ENCODE results near the gene LZTS2. TPM values are rescaled to one million over a fixed set of nuclear protein-coding genes. Genes with fewer than 3 reads are reported as not detected.

Gene LZTS2
- total and polyA plus RNA-seq, 2 experiments from 2014 or later: 27.6 to 88.3 TPM

DNA sequence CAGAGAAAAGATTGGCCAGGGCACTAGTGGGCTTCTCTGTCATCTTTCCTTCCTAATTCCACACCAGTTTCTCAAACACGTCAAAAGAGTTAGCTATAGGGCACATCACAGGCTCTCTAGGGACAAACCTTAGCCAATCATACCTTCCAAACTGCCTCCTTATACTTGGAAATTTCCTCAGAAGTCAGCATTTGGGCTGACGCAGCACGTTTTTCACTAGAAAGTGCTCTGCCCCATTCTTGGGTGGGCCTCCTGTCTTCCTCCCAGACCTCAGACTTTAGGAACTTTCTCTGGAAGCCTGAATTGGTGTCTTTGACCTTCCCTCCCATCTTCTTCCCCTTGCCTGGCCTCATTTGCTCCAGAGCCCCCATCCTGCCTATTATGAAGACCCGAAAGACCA lies 42.5 kb downstream of the LZTS2 start:
- TF ChIP-seq ZNF331 (CRISPR knock-in tag; IDR thresholded peaks at IDR 0.05; ENCODE audit: low read depth) (no peak), ZNF114 (CRISPR knock-in tag; IDR thresholded peaks at IDR 0.05) (no peak), EZH2 (IDR thresholded peaks at IDR 0.05; ENCODE audit: low read depth, unreplicated experiment) (peak; percentile 32)
- TF ChIP-seq, protein P1, sequence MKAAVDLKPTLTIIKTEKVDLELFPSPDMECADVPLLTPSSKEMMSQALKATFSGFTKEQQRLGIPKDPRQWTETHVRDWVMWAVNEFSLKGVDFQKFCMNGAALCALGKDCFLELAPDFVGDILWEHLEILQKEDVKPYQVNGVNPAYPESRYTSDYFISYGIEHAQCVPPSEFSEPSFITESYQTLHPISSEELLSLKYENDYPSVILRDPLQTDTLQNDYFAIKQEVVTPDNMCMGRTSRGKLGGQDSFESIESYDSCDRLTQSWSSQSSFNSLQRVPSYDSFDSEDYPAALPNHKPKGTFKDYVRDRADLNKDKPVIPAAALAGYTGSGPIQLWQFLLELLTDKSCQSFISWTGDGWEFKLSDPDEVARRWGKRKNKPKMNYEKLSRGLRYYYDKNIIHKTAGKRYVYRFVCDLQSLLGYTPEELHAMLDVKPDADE (IDR thresholded peaks at IDR 0.05): no peak
- H3K36me3 Mint-ChIP-seq (ENCODE audit: low read depth): no peaks in the 10 kb centered on the region
- DNase-seq (ENCODE audit: low spot score) (no peak), ATAC-seq (no peak)
- Histone ChIP-seq H3K27me3 (ENCODE audit: insufficient read depth) (peaks cover 58% of the 10 kb centered on the region), H3K9me2 (ENCODE audit: insufficient read depth) (no peaks in the 10 kb centered on the region), H3K4me1 (ENCODE audit: insufficient read depth) (peaks cover 19% of the 10 kb centered on the region), H3K79me2 (replicated peaks; ENCODE audit: insufficient read depth) (no peaks in the 10 kb centered on the region), H2AFZ (no peak overlapping the region), H3K4me3 (peak overlapping the region; percentile 57), H3F3A (replicated peaks; ENCODE audit: low read depth) (0 out of 2 replicates have a peak, but pooled peaks cover 6% of the 10 kb centered on the region), H3K36me3 (ENCODE audit: insufficient read depth) (no peaks in the 10 kb centered on the region), H4K20me1 (replicated peaks; ENCODE audit: insufficient read depth) (0 out of 2 replicates have a peak, but pooled peaks cover 6% of the 10 kb centered on the region), H3K4me2 (peak overlapping the region; percentile 86; the same call in 1 of the 2 replicates), H3K27ac (ENCODE audit: low read depth) (no peak overlapping the region)
- peaks cover 56% of the 10 kb centered on the region for H3K27me3 Mint-ChIP-seq (ENCODE audit: insufficient read depth, low read depth, poor library complexity)
- H3K4me3 Mint-ChIP-seq: peak overlapping the region; percentile 90
- peaks cover 27% of the 10 kb centered on the region for H3K4me1 Mint-ChIP-seq
- no peaks in the 10 kb centered on the region for H3K9me3 Mint-ChIP-seq
- no peak overlapping the region for H3K27ac Mint-ChIP-seq

DNA sequence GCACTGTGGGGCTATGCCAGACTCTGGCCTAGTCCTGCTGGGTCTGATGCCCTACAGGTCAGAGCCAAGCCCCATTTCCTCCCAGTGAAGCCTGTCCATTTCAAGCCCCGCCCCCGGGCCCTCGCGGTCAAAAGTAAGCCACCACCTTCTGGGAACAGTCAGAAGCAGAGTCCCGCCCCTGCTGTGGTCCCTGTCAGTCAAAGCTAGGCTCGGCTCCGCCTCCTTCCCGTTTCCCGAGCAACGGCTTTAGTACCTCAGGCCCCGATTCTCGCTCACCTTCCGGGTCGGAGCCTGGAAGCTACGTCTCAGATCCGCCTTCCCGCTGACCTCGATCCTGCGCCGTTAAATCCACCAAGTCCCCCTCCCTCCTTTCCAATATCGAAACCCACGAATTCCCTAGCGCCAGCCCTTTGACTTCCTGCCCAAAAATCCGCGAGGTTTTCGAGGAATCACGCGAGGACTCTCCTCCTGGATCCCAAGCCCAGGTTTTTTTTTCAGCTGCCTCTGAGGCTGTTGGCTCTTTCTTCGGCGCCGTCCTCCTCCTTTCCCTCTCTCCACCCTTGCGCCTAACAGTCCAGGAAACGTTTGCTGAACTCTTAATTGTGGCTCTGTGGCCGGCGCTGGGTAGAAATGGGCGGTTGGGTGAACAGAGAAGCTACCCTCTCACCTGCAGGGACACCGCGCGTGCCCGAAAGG lies 43.2 kb downstream of the LZTS2 start:
- no peaks in the 10 kb centered on the region for H3K36me3 Mint-ChIP-seq (ENCODE audit: low read depth)
- Histone ChIP-seq H3K27me3 (ENCODE audit: insufficient read depth) (peaks cover 65% of the 10 kb centered on the region), H3K36me3 (ENCODE audit: insufficient read depth) (no peaks in the 10 kb centered on the region), H3K27ac (ENCODE audit: low read depth) (peak overlapping the region; percentile 28; the same call in 1 of the 2 replicates), H2AFZ (peak overlapping the region; percentile 96), H4K20me1 (replicated peaks; ENCODE audit: insufficient read depth) (0 out of 2 replicates have a peak, but pooled peaks cover 6% of the 10 kb centered on the region), H3K4me2 (peak overlapping the region; percentile 86), H3K79me2 (replicated peaks; ENCODE audit: insufficient read depth) (no peaks in the 10 kb centered on the region), H3F3A (replicated peaks; ENCODE audit: low read depth) (0 out of 2 replicates have a peak, but pooled peaks cover 6% of the 10 kb centered on the region), H3K9me2 (ENCODE audit: insufficient read depth) (no peaks in the 10 kb centered on the region), H3K4me1 (ENCODE audit: insufficient read depth) (peaks cover 21% of the 10 kb centered on the region), H3K4me3 (peak overlapping the region; percentile 57)
- DNase-seq (ENCODE audit: low spot score) (peak; percentile 99), ATAC-seq (peak; percentile 74)
- peaks cover 62% of the 10 kb centered on the region for H3K27me3 Mint-ChIP-seq (ENCODE audit: insufficient read depth, low read depth, poor library complexity)
- peak overlapping the region; percentile 90 for H3K4me3 Mint-ChIP-seq
- H3K27ac Mint-ChIP-seq: peak overlapping the region; percentile 70; the same call in 1 of the 2 replicates
- H3K9me3 Mint-ChIP-seq: no peaks in the 10 kb centered on the region
- H3K4me1 Mint-ChIP-seq: peaks cover 33% of the 10 kb centered on the region
- TF ChIP-seq STAT1 (IDR thresholded peaks at IDR 0.05; ENCODE audit: unreplicated experiment) (no peak), POLR2AphosphoS5 (IDR thresholded peaks at IDR 0.05; ENCODE audit: low read depth) (peak; percentile 39; the same call in 1 of the 2 replicates), ZNF114 (CRISPR knock-in tag; IDR thresholded peaks at IDR 0.05) (no peak), EZH2 (IDR thresholded peaks at IDR 0.05; ENCODE audit: low read depth, unreplicated experiment) (peak; percentile 71), NANOG (IDR thresholded peaks at IDR 0.05; ENCODE audit: borderline replicate concordance) (no peak), EZH2phosphoT487 (IDR thresholded peaks at IDR 0.05; ENCODE audit: unreplicated experiment) (no peak), ZNF331 (CRISPR knock-in tag; IDR thresholded peaks at IDR 0.05; ENCODE audit: low read depth) (no peak)
- TF ChIP-seq, protein P1 (IDR thresholded peaks at IDR 0.05): no peak
- TF ChIP-seq, protein P2, sequence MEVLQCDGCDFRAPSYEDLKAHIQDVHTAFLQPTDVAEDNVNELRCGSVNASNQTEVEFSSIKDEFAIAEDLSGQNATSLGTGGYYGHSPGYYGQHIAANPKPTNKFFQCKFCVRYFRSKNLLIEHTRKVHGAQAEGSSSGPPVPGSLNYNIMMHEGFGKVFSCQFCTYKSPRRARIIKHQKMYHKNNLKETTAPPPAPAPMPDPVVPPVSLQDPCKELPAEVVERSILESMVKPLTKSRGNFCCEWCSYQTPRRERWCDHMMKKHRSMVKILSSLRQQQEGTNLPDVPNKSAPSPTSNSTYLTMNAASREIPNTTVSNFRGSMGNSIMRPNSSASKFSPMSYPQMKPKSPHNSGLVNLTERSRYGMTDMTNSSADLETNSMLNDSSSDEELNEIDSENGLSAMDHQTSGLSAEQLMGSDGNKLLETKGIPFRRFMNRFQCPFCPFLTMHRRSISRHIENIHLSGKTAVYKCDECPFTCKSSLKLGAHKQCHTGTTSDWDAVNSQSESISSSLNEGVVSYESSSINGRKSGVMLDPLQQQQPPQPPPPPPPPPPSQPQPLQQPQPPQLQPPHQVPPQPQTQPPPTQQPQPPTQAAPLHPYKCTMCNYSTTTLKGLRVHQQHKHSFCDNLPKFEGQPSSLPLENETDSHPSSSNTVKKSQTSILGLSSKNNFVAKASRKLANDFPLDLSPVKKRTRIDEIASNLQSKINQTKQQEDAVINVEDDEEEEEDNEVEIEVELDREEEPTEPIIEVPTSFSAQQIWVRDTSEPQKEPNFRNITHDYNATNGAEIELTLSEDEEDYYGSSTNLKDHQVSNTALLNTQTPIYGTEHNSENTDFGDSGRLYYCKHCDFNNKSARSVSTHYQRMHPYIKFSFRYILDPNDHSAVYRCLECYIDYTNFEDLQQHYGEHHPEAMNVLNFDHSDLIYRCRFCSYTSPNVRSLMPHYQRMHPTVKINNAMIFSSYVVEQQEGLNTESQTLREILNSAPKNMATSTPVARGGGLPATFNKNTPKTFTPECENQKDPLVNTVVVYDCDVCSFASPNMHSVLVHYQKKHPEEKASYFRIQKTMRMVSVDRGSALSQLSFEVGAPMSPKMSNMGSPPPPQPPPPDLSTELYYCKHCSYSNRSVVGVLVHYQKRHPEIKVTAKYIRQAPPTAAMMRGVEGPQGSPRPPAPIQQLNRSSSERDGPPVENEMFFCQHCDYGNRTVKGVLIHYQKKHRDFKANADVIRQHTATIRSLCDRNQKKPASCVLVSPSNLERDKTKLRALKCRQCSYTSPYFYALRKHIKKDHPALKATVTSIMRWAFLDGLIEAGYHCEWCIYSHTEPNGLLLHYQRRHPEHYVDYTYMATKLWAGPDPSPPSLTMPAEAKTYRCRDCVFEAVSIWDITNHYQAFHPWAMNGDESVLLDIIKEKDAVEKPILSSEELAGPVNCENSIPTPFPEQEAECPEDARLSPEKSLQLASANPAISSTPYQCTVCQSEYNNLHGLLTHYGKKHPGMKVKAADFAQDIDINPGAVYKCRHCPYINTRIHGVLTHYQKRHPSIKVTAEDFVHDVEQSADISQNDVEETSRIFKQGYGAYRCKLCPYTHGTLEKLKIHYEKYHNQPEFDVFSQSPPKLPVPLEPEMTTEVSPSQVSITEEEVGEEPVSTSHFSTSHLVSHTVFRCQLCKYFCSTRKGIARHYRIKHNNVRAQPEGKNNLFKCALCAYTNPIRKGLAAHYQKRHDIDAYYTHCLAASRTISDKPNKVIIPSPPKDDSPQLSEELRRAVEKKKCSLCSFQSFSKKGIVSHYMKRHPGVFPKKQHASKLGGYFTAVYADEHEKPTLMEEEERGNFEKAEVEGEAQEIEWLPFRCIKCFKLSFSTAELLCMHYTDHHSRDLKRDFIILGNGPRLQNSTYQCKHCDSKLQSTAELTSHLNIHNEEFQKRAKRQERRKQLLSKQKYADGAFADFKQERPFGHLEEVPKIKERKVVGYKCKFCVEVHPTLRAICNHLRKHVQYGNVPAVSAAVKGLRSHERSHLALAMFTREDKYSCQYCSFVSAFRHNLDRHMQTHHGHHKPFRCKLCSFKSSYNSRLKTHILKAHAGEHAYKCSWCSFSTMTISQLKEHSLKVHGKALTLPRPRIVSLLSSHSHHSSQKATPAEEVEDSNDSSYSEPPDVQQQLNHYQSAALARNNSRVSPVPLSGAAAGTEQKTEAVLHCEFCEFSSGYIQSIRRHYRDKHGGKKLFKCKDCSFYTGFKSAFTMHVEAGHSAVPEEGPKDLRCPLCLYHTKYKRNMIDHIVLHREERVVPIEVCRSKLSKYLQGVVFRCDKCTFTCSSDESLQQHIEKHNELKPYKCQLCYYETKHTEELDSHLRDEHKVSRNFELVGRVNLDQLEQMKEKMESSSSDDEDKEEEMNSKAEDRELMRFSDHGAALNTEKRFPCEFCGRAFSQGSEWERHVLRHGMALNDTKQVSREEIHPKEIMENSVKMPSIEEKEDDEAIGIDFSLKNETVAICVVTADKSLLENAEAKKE (CRISPR knock-in tag; IDR thresholded peaks at IDR 0.05): no peak
